OCI-LY1 (cell line): Measurements from ENCODE around the gene AIFM3.

Experiments
- H2AFZ ChIP-seq: fragments of 200-600 bp; sonication (generic), shearing (Covaris generic); 2 replicates; pipeline ENCODE4 v1.6.0; 2014; ENCODE audit warnings: antibody characterized with exemption, mild to moderate bottlenecking, low read length
- H3F3A ChIP-seq: fragments of 200-600 bp; sonication (generic), shearing (Covaris generic); 2 replicates; pipeline ENCODE4 v1.6.0; 2014; ENCODE audit warnings: mild to moderate bottlenecking, antibody characterized with exemption, low read length, moderate library complexity; ENCODE audit not compliant: insufficient read depth
- H3K27ac ChIP-seq: fragments of 200-600 bp; sonication (generic); 2 replicates; pipeline ENCODE4 v1.5.1; 2014; ENCODE audit warnings: low read length, mixed run types, mild to moderate bottlenecking, low read depth; ENCODE audit not compliant: poor library complexity, severe bottlenecking
- H3K27me3 ChIP-seq: fragments of 200-600 bp; sonication (generic); 2 replicates; pipeline ENCODE4 v1.6.0; 2014; ENCODE audit warnings: antibody characterized with exemption, mild to moderate bottlenecking, low read length, moderate library complexity; ENCODE audit not compliant: insufficient read depth
- H3K36me3 ChIP-seq: fragments of 200-600 bp; sonication (generic); 2 replicates; pipeline ENCODE4 v1.6.1; 2014; ENCODE audit warnings: mild to moderate bottlenecking, antibody characterized with exemption, low read length, moderate library complexity, mixed read lengths; ENCODE audit not compliant: insufficient read depth
- H3K4me1 ChIP-seq: fragments of 200-600 bp; sonication (generic); 2 replicates; pipeline ENCODE4 v1.5.1; 2014; ENCODE audit warnings: mild to moderate bottlenecking, low read length, moderate library complexity; ENCODE audit not compliant: insufficient read depth, severe bottlenecking
- H3K4me2 ChIP-seq: fragments of 200-600 bp; sonication (generic), shearing (Covaris generic); 2 replicates; pipeline ENCODE4 v1.6.1; 2014; ENCODE audit warnings: low read length
- H3K4me3 ChIP-seq: fragments of 200-600 bp; sonication (generic); 2 replicates; pipeline ENCODE4 v1.5.1; 2014; ENCODE audit warnings: low read length, low read depth, mild to moderate bottlenecking, mixed read lengths; ENCODE audit not compliant: poor library complexity, severe bottlenecking
- H3K79me2 ChIP-seq: fragments of 200-600 bp; shearing (Covaris generic); 2 replicates; pipeline ENCODE4 v1.6.1; 2016; ENCODE audit warnings: mixed run types, low read length, mixed read lengths; ENCODE audit not compliant: insufficient read depth
- H3K9ac ChIP-seq: fragments of 200-600 bp; sonication (generic), shearing (Covaris generic); 2 replicates; pipeline ENCODE4 v1.6.1; 2014; ENCODE audit warnings: mild to moderate bottlenecking, low read length, mixed read lengths
- H3K9me2 ChIP-seq: fragments of 200-600 bp; sonication (generic), shearing (Covaris generic); 2 replicates; pipeline ENCODE4 v1.6.1; 2014; ENCODE audit warnings: low read depth, mild to moderate bottlenecking, low read length, mixed read lengths
- H3K9me3 ChIP-seq: fragments of 200-600 bp; shearing (Covaris generic); 2 replicates; pipeline ENCODE4 v1.6.1; 2014; ENCODE audit warnings: low read length, mixed read lengths
- H4K20me1 ChIP-seq: fragments of 200-600 bp; sonication (generic), shearing (Covaris generic); 2 replicates; pipeline ENCODE4 v1.6.0; 2016; ENCODE audit warnings: mild to moderate bottlenecking, low read length; ENCODE audit not compliant: insufficient read depth
- CTCF ChIP-seq: fragments of 200-600 bp; sonication (generic), shearing (Covaris generic); IDR thresholded peaks from 2 replicates; pipeline ENCODE4 v1.5.1; 2017; ENCODE audit warnings: mild to moderate bottlenecking, antibody characterized with exemption, low read length, moderate library complexity, mixed read lengths
- EZH2 ChIP-seq: fragments of 200-600 bp; sonication (generic), shearing (Covaris generic); IDR thresholded peaks from 2 replicates; pipeline ENCODE4 v1.8.0; 2017; ENCODE audit warnings: borderline replicate concordance, mixed run types, mild to moderate bottlenecking, antibody characterized with exemption, low read length, moderate library complexity, mixed read lengths

Gene AIFM3

GRCh38 chr22:20973634-20974286, 6.7 kb downstream of the AIFM3 start:
- Histone ChIP-seq H3K79me2 (no peaks in the 10 kb centered on the region), H3K9ac (no peak overlapping the region), H3K27ac (no peak overlapping the region), H3K36me3 (no peaks in the 10 kb centered on the region), H3F3A (no peaks in the 10 kb centered on the region), H4K20me1 (no peaks in the 10 kb centered on the region), H3K9me3 (peaks cover 5% of the 10 kb centered on the region), H3K9me2 (no peaks in the 10 kb centered on the region), H3K4me2 (no peak overlapping the region), H2AFZ (no peak overlapping the region), H3K4me1 (no peaks in the 10 kb centered on the region), H3K4me3 (no peak overlapping the region), H3K27me3 (peaks cover 8% of the 10 kb centered on the region)
- TF ChIP-seq CTCF (no peak), EZH2 (no peak)

DNA sequence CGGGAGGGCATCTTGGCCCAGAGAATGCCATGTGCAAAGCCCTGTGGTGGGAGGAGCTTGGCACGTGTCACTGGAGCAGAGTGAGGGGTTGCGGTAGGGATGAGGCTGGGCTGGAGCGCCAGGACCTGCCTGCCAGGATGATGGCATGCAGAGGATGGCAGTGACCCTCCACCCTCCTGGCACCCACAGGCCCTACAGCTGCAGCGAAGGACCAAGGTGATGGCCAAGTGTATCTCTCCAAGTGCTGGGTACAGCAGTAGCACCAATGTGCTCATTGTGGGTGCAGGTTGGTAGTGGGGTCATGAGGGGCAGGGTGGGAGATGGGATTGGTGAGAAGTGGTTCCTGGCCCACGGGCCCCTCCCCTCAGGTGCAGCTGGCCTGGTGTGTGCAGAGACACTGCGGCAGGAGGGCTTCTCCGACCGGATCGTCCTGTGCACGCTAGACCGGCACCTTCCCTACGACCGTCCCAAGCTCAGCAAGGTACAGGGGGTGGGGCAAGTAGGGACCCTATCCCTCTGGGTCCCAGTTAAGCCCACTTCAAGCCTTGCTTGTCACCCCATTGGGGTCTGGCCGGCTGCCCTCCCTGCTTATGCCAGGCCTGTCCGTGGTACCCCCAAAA, 7.4 kb downstream of the AIFM3 start:
- Histone ChIP-seq H4K20me1 (no peaks in the 10 kb centered on the region), H3K4me2 (no peak overlapping the region), H3K27me3 (peaks cover 4% of the 10 kb centered on the region), H3F3A (no peaks in the 10 kb centered on the region), H3K9ac (no peak overlapping the region), H3K36me3 (no peaks in the 10 kb centered on the region), H3K79me2 (no peaks in the 10 kb centered on the region), H3K9me2 (no peaks in the 10 kb centered on the region), H3K27ac (no peak overlapping the region), H3K4me1 (no peaks in the 10 kb centered on the region), H2AFZ (no peak overlapping the region), H3K4me3 (no peak overlapping the region), H3K9me3 (peaks cover 9% of the 10 kb centered on the region)
- TF ChIP-seq EZH2, result no peak
- TF ChIP-seq CTCF, result no peak

DNA sequence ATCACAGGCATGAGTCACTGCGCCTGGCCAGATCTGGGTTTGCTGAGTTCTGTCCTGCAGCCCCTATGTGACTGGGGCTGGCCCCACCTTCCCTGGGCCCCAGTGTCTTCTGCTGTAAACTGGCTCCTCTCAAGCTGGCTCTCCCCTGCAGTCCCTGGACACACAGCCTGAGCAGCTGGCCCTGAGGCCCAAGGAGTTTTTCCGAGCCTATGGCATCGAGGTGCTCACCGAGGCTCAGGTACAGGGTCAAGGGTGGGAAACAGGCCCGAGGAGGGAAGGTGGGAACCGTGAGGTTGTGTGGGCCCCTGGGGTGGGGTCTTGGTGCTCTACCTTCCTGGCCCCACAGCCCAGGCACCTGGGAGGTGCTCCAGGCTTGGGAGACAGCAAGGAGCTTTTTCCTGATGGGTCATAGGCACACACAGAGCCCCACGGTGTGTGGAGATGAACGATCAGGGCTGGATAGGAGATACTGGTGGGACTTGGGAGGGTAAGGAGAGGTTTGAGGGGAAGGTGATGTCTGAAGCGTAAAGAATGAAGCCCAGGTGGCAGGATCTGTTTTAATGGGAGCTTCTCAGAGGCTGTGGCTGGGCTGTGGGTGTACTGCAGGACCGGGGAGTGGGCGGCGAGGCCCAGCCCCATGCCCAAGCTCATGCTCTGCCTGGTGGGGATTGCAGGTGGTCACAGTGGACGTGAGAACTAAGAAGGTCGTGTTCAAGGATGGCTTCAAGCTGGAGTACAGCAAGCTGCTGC, 8.7 kb downstream of the AIFM3 start:
- TF ChIP-seq EZH2, result no peak
- TF ChIP-seq CTCF, result no peak

More for the DNA sequence above, 8.7 kb downstream of the AIFM3 start:
- Histone ChIP-seq H3K4me2 (no peak overlapping the region), H3K9ac (no peak overlapping the region), H4K20me1 (no peaks in the 10 kb centered on the region), H3K36me3 (no peaks in the 10 kb centered on the region), H3F3A (no peaks in the 10 kb centered on the region), H3K27me3 (no peaks in the 10 kb centered on the region; the same call in 1 of the 2 replicates), H3K9me2 (no peaks in the 10 kb centered on the region), H3K4me3 (no peak overlapping the region), H3K4me1 (no peaks in the 10 kb centered on the region), H3K27ac (no peak overlapping the region), H3K9me3 (peaks cover 9% of the 10 kb centered on the region), H2AFZ (no peak overlapping the region), H3K79me2 (no peaks in the 10 kb centered on the region)
